ENCODE data around the gene ERCC2. TPM values are rescaled to one million over a fixed set of nuclear protein-coding genes. Genes with fewer than 3 reads are reported as not detected.

The ERCC2 gene
- 6.0 and 10.1 TPM in 2 replicates for total RNA-seq

GRCh38 chr19:45370410-45371204 is at the start of gene ERCC2:
ERCC2 (minus strand) TSS chr19:45370573; CDS start chr19:45370540, 33 bp downstream.

GRCh38 chr19:45406226-45407090 is 36.1 kb upstream of the ERCC2 start, which contains the start of gene POLR1G:
POLR1G (plus strand) TSS chr19:45406644; CDS start chr19:45406697, 53 bp downstream.

GRCh38 chr19:45404557-45405434 is 34.4 kb upstream of the ERCC2 start, which contains the start of gene PPP1R13L:
PPP1R13L (minus strand) TSS chr19:45405069; CDS start chr19:45398318, 6,751 bp downstream.

GRCh38 chr19:45340232-45340898 is 30.0 kb downstream of the ERCC2 start, which contains the start of gene KLC3:
KLC3 (plus strand) TSS chr19:45340750; CDS start chr19:45345542, 4,792 bp downstream.

GRCh38 chr19:45322744-45323281 is 47.6 kb downstream of the ERCC2 start, which contains the start of gene CKM:
CKM (minus strand) TSS chr19:45322875; CDS start chr19:45319713, 3,162 bp downstream.

Other genes with a start within 250 kb of the ERCC2 start
- gene NKPD1, start 209.6 kb downstream of the ERCC2 start, total RNA-seq, result 0.85 and 0.96 TPM in 2 replicates
- gene TRAPPC6A, start 192.3 kb downstream of the ERCC2 start, total RNA-seq, result 17.7 and 21.4 TPM in 2 replicates
- 8.2 and 11.1 TPM in 2 replicates for gene BLOC1S3, start 191.8 kb downstream of the ERCC2 start, total RNA-seq
- 0.24 and 0.64 TPM in 2 replicates for gene EXOC3L2, start 125.2 kb downstream of the ERCC2 start, total RNA-seq
- gene MARK4, start 119.3 kb downstream of the ERCC2 start, total RNA-seq, result 10.0 and 12.8 TPM in 2 replicates
- gene CKM, start 47.7 kb downstream of the ERCC2 start, total RNA-seq, result not detected in 2 replicates
- gene KLC3, start 29.8 kb downstream of the ERCC2 start, total RNA-seq, result 82.5 and 101 TPM in 2 replicates
- 20.5 and 21.3 TPM in 2 replicates for gene PPP1R13L, start 34.5 kb upstream of the ERCC2 start, total RNA-seq
- 23.9 and 25.2 TPM in 2 replicates for gene POLR1G, start 36.1 kb upstream of the ERCC2 start, total RNA-seq
- gene ERCC1, start 53.3 kb upstream of the ERCC2 start, total RNA-seq, result 82.3 and 120 TPM in 2 replicates
- gene FOSB, start 97.4 kb upstream of the ERCC2 start, total RNA-seq, result 11.1 and 15.4 TPM in 2 replicates
- gene RTN2, start 126.5 kb upstream of the ERCC2 start, total RNA-seq, result 3.6 and 10.6 TPM in 2 replicates
- 0.64 and 1.4 TPM in 2 replicates for gene PPM1N, start 127.9 kb upstream of the ERCC2 start, total RNA-seq
- gene VASP, start 136.9 kb upstream of the ERCC2 start, total RNA-seq, result 97.2 and 161 TPM in 2 replicates
- 4.8 and 5.1 TPM in 2 replicates for gene OPA3, start 214.2 kb upstream of the ERCC2 start, total RNA-seq
- gene GPR4, start 231.6 kb upstream of the ERCC2 start, total RNA-seq, result not detected in 2 replicates

All from tracheal epithelial cell (primary cell).